Hepatocyte (in vitro differentiated cells): ENCODE data around the gene PCLO.

Source experiments
- CTCF ChIP-seq: fragments of 200-600 bp; sonication (generic); IDR thresholded peaks from 2 replicates; pipeline ENCODE4 v1.5.1; 2016; ENCODE audit warnings: antibody characterized with exemption, mild to moderate bottlenecking; ENCODE audit not compliant: poor library complexity
- EZH2 ChIP-seq: fragments of 200-600 bp; sonication (generic); IDR thresholded peaks from 2 replicates; pipeline ENCODE4 v1.6.1; 2016; ENCODE audit warnings: antibody characterized with exemption, mild to moderate bottlenecking, borderline replicate concordance

- no peak for TF ChIP-seq CTCF
- TF ChIP-seq EZH2 = no peak
Observed at GRCh38 chr7:82762880-82763279, 399.8 kb downstream of the PCLO start.
